ENCODE data around the gene SHISA9. TPM values are rescaled to one million over a fixed set of nuclear protein-coding genes. Genes with fewer than 3 reads are reported as not detected.
A peak's percentile ranks its signal among the peaks of the same experiment; 100 is the strongest.

Gene SHISA9
- total RNA-seq, 2 donors from 2014 or later = 0.21 to 3.4 TPM

DNA sequence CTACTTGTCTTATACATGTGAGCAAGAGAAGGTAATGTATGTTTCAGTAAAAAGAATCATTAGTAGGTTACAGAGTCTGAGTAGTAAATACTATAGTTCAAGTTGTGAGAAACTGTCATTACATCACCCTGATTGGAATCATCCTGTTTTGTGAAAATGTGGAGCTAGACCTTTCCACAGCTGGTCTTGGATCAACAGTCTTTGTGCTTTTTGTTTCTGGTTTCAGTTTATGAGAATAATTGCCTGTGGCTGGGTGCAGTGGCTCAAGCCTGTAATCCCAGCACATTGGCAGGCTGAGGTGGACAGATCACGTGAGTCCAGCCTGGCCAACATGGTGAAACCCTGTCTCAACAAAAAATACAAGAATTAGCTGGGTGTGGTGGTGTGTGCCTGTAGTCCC lies 19.7 kb upstream of the SHISA9 start:
- no peak overlapping the region for H3K27ac ChIP-seq
- no peak overlapping the region for H3K4me3 ChIP-seq
- TF ChIP-seq, protein P1, sequence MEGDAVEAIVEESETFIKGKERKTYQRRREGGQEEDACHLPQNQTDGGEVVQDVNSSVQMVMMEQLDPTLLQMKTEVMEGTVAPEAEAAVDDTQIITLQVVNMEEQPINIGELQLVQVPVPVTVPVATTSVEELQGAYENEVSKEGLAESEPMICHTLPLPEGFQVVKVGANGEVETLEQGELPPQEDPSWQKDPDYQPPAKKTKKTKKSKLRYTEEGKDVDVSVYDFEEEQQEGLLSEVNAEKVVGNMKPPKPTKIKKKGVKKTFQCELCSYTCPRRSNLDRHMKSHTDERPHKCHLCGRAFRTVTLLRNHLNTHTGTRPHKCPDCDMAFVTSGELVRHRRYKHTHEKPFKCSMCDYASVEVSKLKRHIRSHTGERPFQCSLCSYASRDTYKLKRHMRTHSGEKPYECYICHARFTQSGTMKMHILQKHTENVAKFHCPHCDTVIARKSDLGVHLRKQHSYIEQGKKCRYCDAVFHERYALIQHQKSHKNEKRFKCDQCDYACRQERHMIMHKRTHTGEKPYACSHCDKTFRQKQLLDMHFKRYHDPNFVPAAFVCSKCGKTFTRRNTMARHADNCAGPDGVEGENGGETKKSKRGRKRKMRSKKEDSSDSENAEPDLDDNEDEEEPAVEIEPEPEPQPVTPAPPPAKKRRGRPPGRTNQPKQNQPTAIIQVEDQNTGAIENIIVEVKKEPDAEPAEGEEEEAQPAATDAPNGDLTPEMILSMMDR (IDR thresholded peaks at IDR 0.05) = no peak
- H3K36me3 ChIP-seq = no peaks in the 10 kb centered on the region
- DNase-seq (ENCODE audit: low spot score) (no peak), ATAC-seq (ENCODE audit: insufficient number of reproducible peaks, low FRiP score, low read depth) (no peak)
- no peaks in the 10 kb centered on the region for H3K27me3 ChIP-seq (replicated peaks; ENCODE audit: insufficient read depth)
- no peaks in the 10 kb centered on the region for H3K4me1 ChIP-seq (ENCODE audit: control insufficient read depth in 1 of 2, low read depth in 2 of 2)
- H3K9me3 ChIP-seq = no peaks in the 10 kb centered on the region

DNA sequence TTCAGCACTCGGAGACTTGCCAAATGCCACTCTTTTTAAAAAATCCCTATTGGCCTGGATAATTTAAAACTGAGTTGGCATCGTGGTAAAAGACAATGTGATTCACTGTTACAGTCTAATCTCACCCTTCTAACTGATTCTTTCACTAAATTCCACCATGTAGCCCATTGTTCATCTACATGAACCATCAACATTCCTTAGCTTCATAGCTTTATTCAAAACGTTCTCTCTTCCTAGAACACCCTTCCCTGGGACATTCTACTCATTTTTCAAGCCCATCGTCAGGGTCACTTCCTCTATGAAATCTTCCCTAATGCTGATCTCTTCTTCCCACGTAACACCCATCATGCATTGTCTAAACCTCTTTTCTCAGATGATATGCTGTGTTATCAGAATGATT lies 15.7 kb upstream of the SHISA9 start:
- ATAC-seq (ENCODE audit: insufficient number of reproducible peaks, low FRiP score, low read depth) (no peak), DNase-seq (ENCODE audit: low spot score) (no peak)
- Histone ChIP-seq H3K4me1 (ENCODE audit: control insufficient read depth in 1 of 2, low read depth in 2 of 2) (no peaks in the 10 kb centered on the region), H3K27me3 (replicated peaks; ENCODE audit: insufficient read depth) (no peaks in the 10 kb centered on the region), H3K4me3 (no peak overlapping the region), H3K36me3 (no peaks in the 10 kb centered on the region), H3K9me3 (no peaks in the 10 kb centered on the region), H3K27ac (no peak overlapping the region)
- TF ChIP-seq, protein P1 (IDR thresholded peaks at IDR 0.05) = no peak

DNA sequence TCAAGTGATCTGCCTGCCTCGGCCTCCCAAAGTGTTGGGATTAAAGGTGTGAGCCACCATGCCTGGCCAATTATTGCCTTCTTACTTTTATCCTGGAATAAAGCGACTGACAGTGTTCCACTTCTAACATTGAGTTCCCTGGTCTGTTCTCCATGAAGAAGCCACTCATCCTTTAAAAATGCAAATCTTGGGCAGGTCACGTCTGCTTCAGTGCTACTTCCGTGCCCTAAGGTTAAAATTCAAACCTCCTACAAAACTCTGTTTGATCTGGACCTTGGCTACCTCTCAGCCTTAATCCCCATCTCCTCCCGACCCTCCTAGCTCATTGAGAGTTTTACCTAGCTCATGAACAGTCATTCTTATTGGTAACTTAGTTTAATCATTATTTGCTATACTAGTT lies 9.6 kb upstream of the SHISA9 start:
- no peaks in the 10 kb centered on the region for H3K9me3 ChIP-seq
- H3K4me3 ChIP-seq = no peak overlapping the region
- TF ChIP-seq, protein P1 (IDR thresholded peaks at IDR 0.05) = no peak
- H3K4me1 ChIP-seq (ENCODE audit: control insufficient read depth in 1 of 2, low read depth in 2 of 2) = no peaks in the 10 kb centered on the region
- DNase-seq (ENCODE audit: low spot score) (no peak), ATAC-seq (ENCODE audit: insufficient number of reproducible peaks, low FRiP score, low read depth) (no peak)
- no peaks in the 10 kb centered on the region for H3K27me3 ChIP-seq (replicated peaks; ENCODE audit: insufficient read depth)
- no peak overlapping the region for H3K27ac ChIP-seq
- H3K36me3 ChIP-seq = no peaks in the 10 kb centered on the region

DNA sequence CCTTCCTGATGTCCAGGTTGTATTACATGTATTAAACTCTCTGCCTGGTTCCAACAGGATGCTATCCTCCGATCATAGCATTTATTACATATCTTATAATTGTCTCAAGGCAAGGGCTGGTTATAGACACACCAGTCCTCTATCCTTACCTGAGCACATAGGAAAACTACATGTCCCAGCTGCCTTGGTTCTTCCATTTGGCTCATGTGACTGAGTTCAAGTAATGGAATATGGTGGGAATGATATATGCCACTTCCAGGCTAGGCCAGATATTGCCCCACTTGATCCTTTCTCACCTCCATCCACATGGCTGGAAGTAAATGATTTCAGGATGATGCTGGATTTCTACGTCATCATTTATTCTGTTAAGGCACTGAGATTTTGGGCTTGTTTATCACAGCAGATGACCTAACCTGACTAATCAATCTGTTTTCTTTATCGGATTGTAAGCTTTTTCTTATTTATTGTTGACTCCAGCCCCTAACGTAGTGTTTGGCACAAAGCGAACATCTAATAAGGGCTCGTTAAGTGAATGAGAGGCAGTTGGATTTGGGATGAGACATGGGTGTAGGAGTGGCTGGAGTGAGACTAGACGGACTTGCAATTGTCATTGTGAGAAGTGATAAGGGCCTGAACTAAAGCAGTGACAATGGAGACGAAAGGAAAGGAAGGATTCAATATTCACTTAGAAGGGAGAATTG lies 8.2 kb upstream of the SHISA9 start:
- TF ChIP-seq, protein P1 (IDR thresholded peaks at IDR 0.05) = no peak
- no peak for ATAC-seq (ENCODE audit: insufficient number of reproducible peaks, low FRiP score, low read depth)
- no peaks in the 10 kb centered on the region for H3K27me3 ChIP-seq (replicated peaks; ENCODE audit: insufficient read depth)
- no peaks in the 10 kb centered on the region for H3K36me3 ChIP-seq
- no peak for DNase-seq (ENCODE audit: low spot score)
- H3K27ac ChIP-seq = no peak overlapping the region
- no peak overlapping the region for H3K4me3 ChIP-seq
- H3K9me3 ChIP-seq = no peaks in the 10 kb centered on the region
- H3K4me1 ChIP-seq (ENCODE audit: control insufficient read depth in 1 of 2, low read depth in 2 of 2) = no peaks in the 10 kb centered on the region

DNA sequence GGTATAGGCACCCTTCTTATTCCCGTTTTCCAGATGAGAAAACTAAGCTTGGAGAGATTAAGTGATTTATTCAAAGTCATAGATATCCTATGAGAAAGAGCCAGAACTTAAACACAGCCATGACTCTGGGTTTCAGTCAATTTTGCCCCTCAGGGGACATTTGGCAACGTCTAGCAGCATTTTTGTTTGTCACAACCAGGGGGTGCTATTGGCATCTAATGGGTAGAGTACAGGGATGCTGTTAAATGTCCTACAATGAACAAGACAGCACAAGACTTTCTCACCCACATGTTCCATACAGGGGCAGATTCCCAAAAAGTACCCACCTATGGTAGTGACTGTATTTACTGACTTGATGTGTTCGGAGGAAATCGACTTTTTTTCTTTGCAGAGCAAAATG lies 4.8 kb upstream of the SHISA9 start:
- H3K4me1 ChIP-seq (ENCODE audit: control insufficient read depth in 1 of 2, low read depth in 2 of 2) = no peaks in the 10 kb centered on the region
- no peak for DNase-seq (ENCODE audit: low spot score)
- ATAC-seq (ENCODE audit: insufficient number of reproducible peaks, low FRiP score, low read depth) = no peak
- no peaks in the 10 kb centered on the region for H3K9me3 ChIP-seq
- TF ChIP-seq, protein P1 (IDR thresholded peaks at IDR 0.05) = peak; percentile 37
- no peak overlapping the region for H3K27ac ChIP-seq
- no peaks in the 10 kb centered on the region for H3K36me3 ChIP-seq
- H3K27me3 ChIP-seq (replicated peaks; ENCODE audit: insufficient read depth) = no peaks in the 10 kb centered on the region
- no peak overlapping the region for H3K4me3 ChIP-seq
